Esophagus muscularis mucosa (tissue), 4 donors: ENCODE results near the gene GPR63.

Source experiments
- CTCF ChIP-seq, 3 experiments: fragments of 200-600 bp in 2 of 3; fragments of 450-650 bp in 1 of 3; sonication (generic) in 2 of 3; IDR thresholded peaks; one replicate each; pipeline ENCODE4 v1.5.1; 2017 to 2019; ENCODE audit warnings: antibody characterized with exemption in 3 of 3, mild to moderate bottlenecking in 2 of 3, moderate library complexity in 1 of 3
- EP300 ChIP-seq: sonication (generic); formaldehyde crosslinking; IDR thresholded peaks from one replicate; pipeline ENCODE4 v1.6.1; 2017; ENCODE audit warnings: antibody characterized with exemption
- POLR2A ChIP-seq: fragments of 450-650 bp; IDR thresholded peaks from one replicate; pipeline ENCODE4 v1.6.1; 2017; ENCODE audit warnings: antibody characterized with exemption, moderate library complexity, mild to moderate bottlenecking, low read depth
- POLR2AphosphoS5 ChIP-seq, 2 donors: sonication (generic); formaldehyde crosslinking; IDR thresholded peaks; one replicate each; pipeline ENCODE4 v1.6.1; 2017; ENCODE audit warnings: antibody characterized with exemption in 2 of 2

- TF ChIP-seq CTCF (IDR thresholded peaks at IDR 0.05) (no peak), EP300 (no peak), POLR2A (no peak), POLR2AphosphoS5 (IDR thresholded peaks at IDR 0.05) (no peak)
Observed at GRCh38 chr6:96864216-96865054, 27.2 kb upstream of the GPR63 start.
